SK-N-SH treated with all-trans-retinoic acid at 6 μM for 48 hours (cell line): ENCODE results near the gene COL16A1.

Experiments
- ATAC-seq: fragments of 200-7000 bp; cut with Tn5 transposase; 3 replicates; pipeline ENCODE4 v1.9.1; 2020; ENCODE audit warnings: mild to moderate bottlenecking, moderate library complexity
- ARNTL ChIP-seq: fragments of 450-650 bp; formaldehyde crosslinking; IDR thresholded peaks from 2 replicates; pipeline ENCODE4 v1.5.0; 2020; ENCODE audit warnings: low read depth, mild to moderate bottlenecking, moderate library complexity, borderline replicate concordance
- CREB5 ChIP-seq: fragments of 250-450 bp; sonication (Bioruptor Pico); IDR thresholded peaks from 2 replicates; pipeline ENCODE4 v1.5.1; 2020; ENCODE audit warnings: low read depth, mild to moderate bottlenecking, moderate library complexity
- CSDC2 ChIP-seq: fragments of 250-450 bp; sonication (Bioruptor Pico); IDR thresholded peaks from 2 replicates; pipeline ENCODE4 v1.5.0; 2020; ENCODE audit warnings: mild to moderate bottlenecking, moderate library complexity
- GLIS3 ChIP-seq: fragments of 250-450 bp; sonication (Bioruptor Pico); IDR thresholded peaks from 2 replicates; pipeline ENCODE4 v1.5.0; 2020; ENCODE audit warnings: mild to moderate bottlenecking, moderate library complexity
- ISL1 ChIP-seq: fragments of 250-450 bp; sonication (Bioruptor Pico); IDR thresholded peaks from 2 replicates; pipeline ENCODE4 v2.1.2; 2022; ENCODE audit warnings: mild to moderate bottlenecking, moderate library complexity
- OSR1 ChIP-seq: fragments of 250-450 bp; sonication (Bioruptor Pico); IDR thresholded peaks from 2 replicates; pipeline ENCODE4 v1.8.0; 2022; ENCODE audit warnings: moderate library complexity, mild to moderate bottlenecking, inconsistent platforms
- PATZ1 ChIP-seq: fragments of 250-450 bp; sonication (Bioruptor Pico); IDR thresholded peaks from 2 replicates; pipeline ENCODE4 v1.8.0; 2020; ENCODE audit warnings: mild to moderate bottlenecking, moderate library complexity, borderline replicate concordance
- POU6F1 ChIP-seq: fragments of 250-450 bp; sonication (Bioruptor Pico); IDR thresholded peaks from 2 replicates; pipeline ENCODE4 v1.8.0; 2021; ENCODE audit warnings: low read depth, mild to moderate bottlenecking, moderate library complexity, borderline replicate concordance
- RARB ChIP-seq: fragments of 250-450 bp; sonication (Bioruptor Pico); IDR thresholded peaks from 2 replicates; pipeline ENCODE4 v1.8.0; 2021; ENCODE audit warnings: mild to moderate bottlenecking, moderate library complexity
- SNAI2 ChIP-seq: fragments of 250-450 bp; sonication (Bioruptor Pico); IDR thresholded peaks from 2 replicates; pipeline ENCODE4 v1.5.0; 2020; ENCODE audit warnings: mild to moderate bottlenecking, moderate library complexity
- TCF4 ChIP-seq: fragments of 250-450 bp; sonication (Bioruptor Pico); IDR thresholded peaks from 2 replicates; pipeline ENCODE4 v1.8.0; 2021; ENCODE audit warnings: mild to moderate bottlenecking, moderate library complexity, borderline replicate concordance
- TOX ChIP-seq: fragments of 250-450 bp; sonication (Bioruptor Pico); IDR thresholded peaks from 2 replicates; pipeline ENCODE4 v1.8.0; 2021; ENCODE audit warnings: mild to moderate bottlenecking, moderate library complexity, borderline replicate concordance
- ZC3H10 ChIP-seq: fragments of 250-450 bp; sonication (Bioruptor Pico); IDR thresholded peaks from 2 replicates; pipeline ENCODE4 v1.5.1; 2021; ENCODE audit warnings: mild to moderate bottlenecking, moderate library complexity
- ZFP30 ChIP-seq: fragments of 450-650 bp; formaldehyde crosslinking; IDR thresholded peaks from 2 replicates; pipeline ENCODE4 v1.5.0; 2022; ENCODE audit warnings: mild to moderate bottlenecking, moderate library complexity
- ZNF70 ChIP-seq: fragments of 450-650 bp; formaldehyde crosslinking; IDR thresholded peaks from 2 replicates; pipeline ENCODE4 v1.5.0; 2020; ENCODE audit warnings: mild to moderate bottlenecking, moderate library complexity
- ZNF8 ChIP-seq: fragments of 450-650 bp; formaldehyde crosslinking; IDR thresholded peaks from 2 replicates; pipeline ENCODE4 v1.5.0; 2020; ENCODE audit warnings: mild to moderate bottlenecking, moderate library complexity
- TF ChIP-seq, protein P1 (sequence below): fragments of 250-450 bp; sonication (Bioruptor Pico); IDR thresholded peaks from 2 replicates; pipeline ENCODE4 v1.5.0; 2020; ENCODE audit warnings: mild to moderate bottlenecking, moderate library complexity

COL16A1 gene

GRCh38 chr1:31659889-31660288 lies 43.9 kb downstream of the COL16A1 start:
- ATAC-seq, result no peak
- TF ChIP-seq ISL1 (CRISPR knock-in tag), result no peak
- no peak for TF ChIP-seq OSR1
- TF ChIP-seq SNAI2 (CRISPR knock-in tag), result no peak
- no peak for TF ChIP-seq ZFP30 (CRISPR knock-in tag)
- no peak for TF ChIP-seq ARNTL (CRISPR knock-in tag)
- no peak for TF ChIP-seq TCF4 (CRISPR knock-in tag)
- TF ChIP-seq ZC3H10 (CRISPR knock-in tag), result no peak
- TF ChIP-seq, all 23 proteins: peak for 0

GRCh38 chr1:31658721-31659120 lies 45.1 kb downstream of the COL16A1 start:
- TF ChIP-seq TCF4 (CRISPR knock-in tag) (no peak), OSR1 (no peak), TOX (no peak), RARB (CRISPR knock-in tag) (no peak), ZNF8 (CRISPR knock-in tag) (no peak), ZFP30 (CRISPR knock-in tag) (no peak), ZNF70 (CRISPR knock-in tag) (no peak)
- ATAC-seq, result no peak

DNA sequence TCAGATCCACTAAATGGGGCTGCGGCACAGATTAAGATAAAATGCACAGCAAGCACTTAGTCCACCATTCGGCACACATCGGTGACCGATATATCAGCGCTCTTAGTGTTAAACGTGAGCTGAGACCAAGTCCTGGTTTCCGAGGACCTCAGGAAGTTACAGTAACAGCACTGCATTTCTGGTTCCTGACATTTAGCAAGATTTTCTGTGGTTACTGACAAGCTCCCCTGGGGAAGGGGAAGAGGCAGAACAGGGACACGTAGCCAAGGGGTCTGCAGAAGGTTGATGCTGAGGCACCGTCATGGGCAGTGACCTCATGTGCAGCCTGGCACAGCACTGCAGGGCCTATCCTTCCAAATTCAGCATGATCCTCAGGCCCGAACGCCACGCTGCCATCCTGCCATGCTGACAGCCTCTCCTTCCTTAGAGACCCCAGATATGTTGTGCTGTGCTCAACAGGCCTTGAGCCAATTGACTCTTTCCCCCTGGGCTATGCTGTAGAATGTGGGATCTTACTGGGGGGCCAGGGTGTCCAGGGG lies 45.8 kb downstream of the COL16A1 start:
- no peak for ATAC-seq
- TF ChIP-seq TOX (no peak), PATZ1 (CRISPR knock-in tag) (no peak), CREB5 (CRISPR knock-in tag) (no peak), ZC3H10 (CRISPR knock-in tag) (no peak)
- TF ChIP-seq, all 23 proteins: peak for 0

DNA sequence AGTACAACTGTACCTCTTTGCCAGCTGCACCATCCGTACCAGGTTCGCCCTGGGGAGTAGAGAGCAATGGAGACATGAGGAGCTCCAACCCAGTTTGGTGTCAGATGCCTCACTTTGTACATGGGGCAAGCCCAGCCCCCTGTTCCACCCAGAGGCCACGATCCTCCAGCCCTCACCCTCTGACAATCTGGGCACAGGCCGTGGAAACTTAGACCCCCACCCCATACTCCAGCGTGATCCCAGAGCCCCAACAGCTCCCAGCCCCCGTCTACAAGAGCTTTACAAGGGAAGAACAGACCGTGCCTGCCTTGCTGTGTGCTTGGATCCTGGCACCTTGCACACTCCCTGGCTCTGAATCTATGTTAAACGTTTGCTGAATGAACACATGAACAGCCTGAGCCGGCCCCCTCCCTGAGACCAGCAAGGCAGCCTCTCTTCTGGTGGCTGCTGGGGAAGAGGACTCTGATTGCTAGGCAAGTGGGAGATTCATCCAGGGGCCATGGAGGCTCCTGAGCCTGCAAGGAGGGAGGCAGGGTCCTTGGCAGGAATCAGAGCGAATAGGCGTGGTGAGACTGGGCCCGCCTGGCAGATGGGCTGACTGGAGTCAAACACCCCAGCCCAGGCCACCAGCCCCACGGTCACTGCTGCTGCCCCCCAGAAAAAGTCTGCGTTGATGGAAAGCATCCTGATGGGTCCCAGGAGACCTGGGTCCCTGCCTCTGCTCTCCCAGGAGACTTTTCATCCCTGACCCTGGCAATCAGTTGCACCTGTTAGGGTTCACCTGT lies 46.6 kb downstream of the COL16A1 start:
- no peak for ATAC-seq
- TF ChIP-seq, protein P1, sequence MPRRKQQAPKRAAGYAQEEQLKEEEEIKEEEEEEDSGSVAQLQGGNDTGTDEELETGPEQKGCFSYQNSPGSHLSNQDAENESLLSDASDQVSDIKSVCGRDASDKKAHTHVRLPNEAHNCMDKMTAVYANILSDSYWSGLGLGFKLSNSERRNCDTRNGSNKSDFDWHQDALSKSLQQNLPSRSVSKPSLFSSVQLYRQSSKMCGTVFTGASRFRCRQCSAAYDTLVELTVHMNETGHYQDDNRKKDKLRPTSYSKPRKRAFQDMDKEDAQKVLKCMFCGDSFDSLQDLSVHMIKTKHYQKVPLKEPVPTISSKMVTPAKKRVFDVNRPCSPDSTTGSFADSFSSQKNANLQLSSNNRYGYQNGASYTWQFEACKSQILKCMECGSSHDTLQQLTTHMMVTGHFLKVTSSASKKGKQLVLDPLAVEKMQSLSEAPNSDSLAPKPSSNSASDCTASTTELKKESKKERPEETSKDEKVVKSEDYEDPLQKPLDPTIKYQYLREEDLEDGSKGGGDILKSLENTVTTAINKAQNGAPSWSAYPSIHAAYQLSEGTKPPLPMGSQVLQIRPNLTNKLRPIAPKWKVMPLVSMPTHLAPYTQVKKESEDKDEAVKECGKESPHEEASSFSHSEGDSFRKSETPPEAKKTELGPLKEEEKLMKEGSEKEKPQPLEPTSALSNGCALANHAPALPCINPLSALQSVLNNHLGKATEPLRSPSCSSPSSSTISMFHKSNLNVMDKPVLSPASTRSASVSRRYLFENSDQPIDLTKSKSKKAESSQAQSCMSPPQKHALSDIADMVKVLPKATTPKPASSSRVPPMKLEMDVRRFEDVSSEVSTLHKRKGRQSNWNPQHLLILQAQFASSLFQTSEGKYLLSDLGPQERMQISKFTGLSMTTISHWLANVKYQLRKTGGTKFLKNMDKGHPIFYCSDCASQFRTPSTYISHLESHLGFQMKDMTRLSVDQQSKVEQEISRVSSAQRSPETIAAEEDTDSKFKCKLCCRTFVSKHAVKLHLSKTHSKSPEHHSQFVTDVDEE (CRISPR knock-in tag), result no peak
- TF ChIP-seq TCF4 (CRISPR knock-in tag) (no peak), GLIS3 (CRISPR knock-in tag) (no peak), POU6F1 (CRISPR knock-in tag) (no peak), TOX (no peak), ARNTL (CRISPR knock-in tag) (no peak), RARB (CRISPR knock-in tag) (no peak), PATZ1 (CRISPR knock-in tag) (no peak), CSDC2 (CRISPR knock-in tag) (no peak), OSR1 (no peak)
- TF ChIP-seq, all 23 proteins: peak for 0
